Measurements from ENCODE around the gene FOXP4.

Gene FOXP4

DNA sequence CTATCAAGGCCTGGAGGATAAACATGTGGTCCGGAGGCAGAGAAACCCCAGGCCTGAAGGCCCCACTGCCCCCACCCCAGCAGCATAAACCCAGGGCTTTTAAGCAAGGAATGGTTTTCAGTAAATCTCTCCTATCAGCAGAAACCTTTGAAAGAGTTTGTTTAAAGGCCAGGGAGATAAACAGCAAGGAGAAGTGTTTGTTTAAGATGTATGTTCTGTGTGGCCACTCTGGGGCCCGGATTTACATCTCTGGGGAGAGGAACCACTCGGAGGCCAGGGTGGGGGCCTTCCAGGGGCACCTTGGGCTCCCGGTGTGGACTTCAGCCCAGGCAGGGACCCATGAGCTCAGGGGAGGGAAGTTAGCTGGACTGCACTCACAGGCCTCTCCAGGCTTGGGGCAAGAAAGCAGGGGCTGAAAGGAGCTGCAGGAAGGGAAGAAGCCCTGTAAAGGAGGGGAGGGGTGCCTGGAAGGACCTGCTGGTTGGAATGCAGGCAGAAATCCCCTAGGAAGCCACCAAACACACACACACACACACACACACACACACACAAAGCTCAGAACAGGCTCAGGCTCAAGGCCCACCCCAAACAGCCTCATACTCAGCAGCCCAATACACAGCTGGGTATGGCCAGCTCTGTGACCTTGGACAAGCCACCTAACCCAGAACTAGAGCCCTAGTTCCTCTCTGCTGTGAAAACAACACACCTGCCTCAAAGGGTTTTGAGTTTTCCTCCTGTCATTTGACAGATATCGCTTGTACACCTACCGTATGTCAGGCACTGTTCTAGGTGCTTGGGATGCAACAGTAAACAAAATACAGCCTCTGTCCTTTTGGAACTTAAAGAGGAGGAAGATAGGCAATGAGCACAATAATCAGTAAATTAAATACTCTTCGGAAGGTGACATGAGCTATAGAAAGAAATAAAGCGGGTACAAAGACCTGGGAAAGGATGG is 26.2 kb upstream of the FOXP4 start:
- DNase-seq (ENCODE audit: low spot score), result no peak

DNA sequence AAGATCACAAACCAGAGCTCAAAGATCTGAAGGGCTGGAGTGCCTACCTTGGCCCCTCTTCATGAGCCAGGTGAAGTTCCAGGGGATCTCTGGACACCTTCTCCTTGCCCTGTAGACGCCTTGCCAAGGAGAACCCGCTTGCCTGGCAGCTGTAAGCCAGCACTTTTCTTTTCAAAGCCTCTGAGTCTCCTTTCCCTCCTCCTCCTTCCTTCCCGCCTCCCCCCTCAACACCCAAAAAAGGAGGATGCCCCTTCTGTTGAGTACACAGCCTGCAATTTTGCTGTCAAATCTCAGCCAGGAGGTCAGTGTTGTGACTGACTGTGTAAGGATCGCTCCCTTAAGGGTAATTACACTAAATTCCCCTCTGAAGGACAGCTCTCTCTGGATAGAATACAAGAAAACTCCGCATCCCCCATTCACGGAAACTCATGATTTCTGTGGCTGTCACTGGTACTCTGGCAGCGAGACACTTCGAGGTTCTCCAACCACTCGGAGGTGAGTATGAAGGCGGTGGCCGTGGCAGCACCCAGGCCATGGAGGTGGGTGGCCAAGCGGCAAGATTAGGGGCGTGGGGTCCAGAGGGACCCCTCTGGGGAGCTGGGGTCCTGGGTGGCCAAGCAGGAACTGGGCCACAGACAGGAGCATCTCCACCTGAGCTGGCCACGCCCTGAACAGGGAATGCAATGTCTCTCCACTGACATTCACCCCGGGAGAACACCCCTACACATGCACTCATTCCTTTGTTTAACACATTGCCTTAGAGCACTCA is 23.2 kb upstream of the FOXP4 start:
- no peak for DNase-seq (ENCODE audit: low spot score)

DNA sequence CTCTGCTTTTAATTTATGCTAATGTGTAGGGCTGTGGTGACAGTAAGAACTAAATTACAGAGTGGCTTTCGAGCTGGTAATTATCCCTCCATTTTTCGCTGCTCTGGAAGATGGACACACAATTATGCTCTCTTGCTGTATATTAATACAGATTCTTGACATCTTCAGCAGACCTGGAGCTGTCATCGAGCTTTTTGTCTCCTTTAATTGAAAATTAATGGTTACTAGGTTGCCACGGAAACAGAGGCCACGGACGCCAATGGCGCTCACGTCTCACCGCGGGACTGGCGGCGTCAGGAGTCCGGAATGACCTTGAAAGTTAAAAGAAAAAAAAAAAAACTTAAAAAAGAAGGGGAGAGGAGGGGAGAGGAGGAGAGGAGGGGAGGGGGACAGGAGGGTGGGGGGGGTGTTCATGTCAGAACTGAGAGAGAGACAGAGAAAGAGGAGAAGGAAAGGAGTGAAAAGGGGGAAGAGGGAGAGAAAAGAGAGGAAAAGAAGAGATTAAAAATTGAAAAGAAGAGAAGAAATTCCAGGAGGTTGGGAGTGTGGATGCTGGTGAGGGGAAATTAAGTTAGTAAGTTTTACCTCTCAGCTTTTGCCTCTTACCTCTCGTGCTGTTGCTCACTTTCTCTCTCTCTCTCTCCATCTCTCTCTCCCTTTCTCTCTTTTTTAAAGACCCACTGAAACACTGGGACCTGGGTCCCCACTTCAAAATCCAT is 22.1 kb upstream of the FOXP4 start:
- no peak for DNase-seq (ENCODE audit: low spot score)

DNA sequence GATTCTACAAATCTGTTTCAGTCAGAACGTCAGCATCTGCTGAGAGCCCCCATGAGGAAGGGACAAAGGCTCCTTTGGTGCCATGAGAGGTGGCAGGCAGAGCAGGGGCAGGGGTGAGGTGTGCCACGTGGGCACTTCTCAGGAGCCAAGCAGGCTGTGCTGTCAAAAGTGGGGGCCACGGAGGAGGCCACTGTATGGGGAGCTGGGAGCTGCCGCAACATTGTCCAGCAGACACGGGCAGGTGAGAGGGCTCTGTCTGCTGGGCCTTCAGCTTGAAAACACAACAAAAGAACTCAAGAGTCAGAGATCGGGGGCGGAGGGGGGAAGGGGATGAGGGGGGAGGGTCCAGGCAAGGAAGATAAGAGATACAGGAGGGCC is 21.6 kb upstream of the FOXP4 start:
- DNase-seq (ENCODE audit: low spot score), result no peak

DNA sequence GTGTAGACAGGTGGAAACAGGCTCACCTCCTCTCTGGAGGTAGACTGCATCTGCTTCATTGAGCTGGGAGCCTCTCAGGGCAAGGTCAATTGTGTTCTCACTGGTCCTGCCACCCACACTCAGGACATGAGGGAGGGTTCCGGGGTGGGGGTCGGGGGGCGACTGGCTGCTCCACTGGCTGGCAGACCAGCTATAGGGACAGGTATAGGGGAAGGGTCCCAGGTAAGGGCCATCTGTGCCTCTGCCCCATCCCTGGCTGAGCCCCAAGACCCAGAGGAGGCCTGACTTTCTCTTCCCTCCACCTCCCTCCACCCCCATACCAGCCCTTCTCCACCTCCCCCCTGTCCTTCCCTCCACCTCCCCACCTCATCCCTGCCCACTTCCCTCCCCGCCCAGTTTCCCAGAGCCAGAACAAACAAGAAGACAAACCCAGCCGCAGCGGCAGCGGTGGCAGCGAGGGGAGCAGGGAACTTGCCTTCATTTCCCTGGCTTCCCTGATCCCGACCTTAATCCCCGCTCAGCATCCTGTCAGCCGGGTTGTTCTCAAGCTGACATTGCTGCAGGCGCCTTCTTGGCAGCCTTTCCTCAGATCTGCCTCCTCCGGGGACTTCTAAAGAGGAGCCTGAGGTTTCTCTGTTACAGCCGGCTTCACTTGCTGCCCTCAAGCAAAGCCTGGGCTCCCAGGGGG is 18.3 kb upstream of the FOXP4 start:
- no peak for DNase-seq (ENCODE audit: low spot score)

DNA sequence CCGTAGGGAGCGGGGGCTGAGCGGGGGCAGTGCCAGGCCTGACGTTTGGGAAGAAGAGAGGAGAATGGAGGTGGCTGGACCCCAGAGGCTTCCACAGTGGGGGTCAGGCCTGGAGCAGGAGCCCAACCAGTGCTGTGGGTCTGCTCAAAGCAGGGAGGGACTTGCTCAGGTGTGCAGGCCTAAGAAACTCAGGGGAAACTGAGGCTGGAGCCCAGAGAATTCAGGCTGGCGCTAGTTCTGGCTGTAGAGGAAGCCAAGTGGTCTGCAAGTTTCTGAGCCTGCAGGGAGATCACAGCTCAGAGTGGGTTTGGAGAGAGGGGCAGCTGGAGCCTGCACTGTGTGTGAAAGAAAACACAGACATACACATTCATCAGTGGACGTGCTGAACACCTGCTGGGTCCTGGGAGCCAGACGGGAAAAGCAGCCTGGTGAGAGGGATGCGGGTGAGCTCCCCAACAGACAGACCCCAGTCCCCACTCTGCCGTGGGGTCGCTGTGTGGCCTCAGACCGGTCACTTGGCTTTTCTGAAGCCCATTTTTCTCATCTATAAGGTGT is 17.7 kb upstream of the FOXP4 start:
- no peak for DNase-seq (ENCODE audit: low spot score)

DNA sequence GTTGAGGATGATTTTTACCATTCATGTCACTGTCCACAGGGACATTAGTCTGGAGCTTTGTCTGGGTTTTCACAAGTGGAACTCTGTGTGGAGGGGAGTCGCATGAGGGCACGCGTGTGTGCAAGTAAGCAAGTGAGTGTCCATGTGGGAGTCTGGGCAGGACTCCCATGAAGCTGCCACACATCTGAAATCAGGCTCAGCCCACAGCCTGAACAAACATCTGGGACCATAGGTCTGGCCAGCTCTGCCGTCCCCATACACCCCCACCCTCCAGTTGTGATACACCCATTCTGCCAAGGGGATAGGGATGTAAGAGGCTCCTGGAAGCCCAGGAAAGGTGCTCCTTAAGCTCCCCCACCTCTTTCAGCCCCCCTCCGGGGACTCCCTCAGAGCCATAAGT is 17.1 kb upstream of the FOXP4 start:
- no peak for DNase-seq (ENCODE audit: low spot score)

DNA sequence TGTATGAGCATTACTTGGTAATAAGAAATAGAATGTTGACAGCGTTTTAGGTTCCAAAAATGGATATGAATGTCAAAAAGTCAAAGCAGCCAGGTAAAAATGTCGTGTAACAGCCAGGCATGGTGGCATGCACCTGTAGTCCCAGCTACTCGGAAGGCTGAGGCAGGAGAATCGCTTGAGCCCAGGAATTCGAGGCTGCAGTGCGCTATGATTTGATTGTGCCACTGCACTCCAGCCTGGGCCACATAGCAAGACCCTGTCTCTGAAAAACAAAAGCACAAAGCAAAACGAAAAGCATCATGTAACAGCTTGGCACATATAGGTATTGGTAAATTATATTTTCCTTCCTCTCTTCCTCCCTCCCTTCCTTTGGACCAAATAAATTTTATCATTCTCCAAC is 16.2 kb upstream of the FOXP4 start:
- DNase-seq (ENCODE audit: low spot score), result no peak

DNA sequence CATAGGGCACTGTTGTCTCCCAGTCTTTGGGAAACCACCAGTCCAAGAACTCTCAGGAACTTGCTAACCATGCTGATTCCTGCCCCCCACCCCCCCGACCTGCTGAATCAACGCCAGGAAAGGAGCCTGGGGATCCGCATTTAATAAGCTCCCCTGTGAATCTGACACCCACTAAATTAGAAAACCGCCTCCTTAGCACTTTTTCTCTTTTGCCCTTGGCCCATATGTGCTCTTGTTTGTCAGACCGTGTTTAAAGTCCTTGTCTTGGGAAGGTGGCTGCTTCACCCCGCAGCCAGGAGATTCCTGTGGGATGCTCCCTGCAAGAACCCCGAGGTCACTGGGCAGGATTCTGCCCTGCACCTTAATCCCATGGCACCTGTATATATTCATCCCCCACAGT is 15.7 kb upstream of the FOXP4 start:
- DNase-seq (ENCODE audit: low spot score), result no peak

DNA sequence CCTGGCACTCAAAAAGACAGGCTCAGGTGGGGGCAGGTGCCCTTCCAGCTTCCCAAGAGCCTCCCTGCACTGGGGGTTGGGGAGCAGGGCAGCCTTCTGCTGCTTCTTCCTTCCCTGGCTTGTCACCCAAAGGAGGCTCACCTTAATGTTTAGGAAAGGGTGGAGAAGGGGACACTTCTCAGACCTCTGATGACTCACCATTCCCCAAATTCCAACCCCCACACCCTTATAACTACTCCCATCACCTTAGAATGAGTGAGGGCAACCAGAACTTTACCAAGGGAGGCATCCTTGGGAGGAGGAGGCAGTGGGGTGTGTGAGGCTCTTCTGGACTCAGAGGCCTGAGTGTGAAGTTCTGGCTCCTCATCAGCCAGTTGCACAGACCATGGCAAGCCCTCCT is 15.2 kb upstream of the FOXP4 start:
- DNase-seq (ENCODE audit: low spot score), result no peak

DNA sequence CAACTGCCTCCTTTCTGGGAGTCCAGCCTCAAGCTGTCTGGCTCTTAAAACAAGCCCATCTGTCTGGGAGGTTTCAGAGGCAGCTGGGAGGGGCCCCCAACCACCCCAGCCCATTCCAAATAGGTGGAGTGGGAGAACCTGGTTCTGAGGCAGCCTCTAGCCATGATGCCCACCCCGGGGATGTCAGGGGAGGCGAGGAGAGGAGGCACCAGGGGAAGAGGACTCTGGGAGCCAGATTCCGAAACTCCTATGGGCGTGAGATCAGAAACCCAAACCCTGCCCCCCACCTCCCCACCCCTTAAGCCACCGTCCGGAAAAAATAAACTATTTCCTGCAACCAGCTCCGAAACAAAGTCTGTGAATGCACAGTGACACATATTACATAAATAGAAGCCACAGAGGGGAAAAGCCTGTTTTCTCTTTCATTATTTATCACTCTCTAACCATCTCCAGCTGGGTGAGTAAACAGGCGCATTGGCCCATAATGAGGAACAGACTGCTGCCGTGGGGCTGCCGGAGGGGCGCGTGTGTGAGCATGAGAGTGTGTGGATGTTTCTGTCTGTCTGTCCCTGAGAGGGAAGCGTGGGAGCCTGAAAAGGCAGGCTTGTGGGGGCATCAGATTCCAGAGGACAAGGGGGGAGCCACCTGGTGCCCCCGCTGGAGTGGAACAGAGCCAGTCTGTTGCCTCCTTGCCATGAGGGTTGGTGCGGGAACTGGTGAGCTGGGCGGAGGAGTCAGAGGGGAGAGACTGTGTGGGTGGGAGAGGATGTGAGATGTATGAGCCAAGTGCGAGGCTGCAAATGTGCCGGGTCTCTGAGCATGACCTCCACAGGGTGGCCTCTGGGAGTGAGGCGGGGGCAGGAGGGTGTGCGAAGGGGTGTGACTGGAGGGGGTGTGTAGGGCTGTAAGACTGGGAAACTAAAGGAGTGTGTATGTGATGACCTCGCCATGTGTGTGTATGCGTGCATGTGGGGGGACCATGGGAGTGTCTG is 14.3 kb upstream of the FOXP4 start:
- DNase-seq (ENCODE audit: low spot score), result peak; percentile 67

DNA sequence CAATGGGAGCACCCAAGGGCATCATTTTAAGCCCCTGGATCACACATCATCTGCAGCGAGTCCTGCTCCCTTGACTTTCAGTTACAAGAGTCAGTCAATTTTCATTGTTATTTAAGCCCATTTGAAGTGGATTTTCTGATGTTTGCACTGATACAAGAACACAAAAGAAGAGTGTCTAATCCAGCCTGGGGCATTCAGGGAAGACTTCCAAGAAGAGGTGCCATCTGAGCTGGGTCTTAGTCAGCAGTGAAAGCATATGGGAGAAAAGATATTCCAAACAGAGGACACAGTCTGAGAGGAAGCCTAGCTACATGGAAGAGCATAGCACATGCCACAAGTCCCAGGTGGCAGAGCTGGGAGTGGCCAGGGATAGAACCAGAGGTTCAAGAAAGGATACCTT is 10.4 kb upstream of the FOXP4 start:
- no peak for DNase-seq (ENCODE audit: low spot score)

DNA sequence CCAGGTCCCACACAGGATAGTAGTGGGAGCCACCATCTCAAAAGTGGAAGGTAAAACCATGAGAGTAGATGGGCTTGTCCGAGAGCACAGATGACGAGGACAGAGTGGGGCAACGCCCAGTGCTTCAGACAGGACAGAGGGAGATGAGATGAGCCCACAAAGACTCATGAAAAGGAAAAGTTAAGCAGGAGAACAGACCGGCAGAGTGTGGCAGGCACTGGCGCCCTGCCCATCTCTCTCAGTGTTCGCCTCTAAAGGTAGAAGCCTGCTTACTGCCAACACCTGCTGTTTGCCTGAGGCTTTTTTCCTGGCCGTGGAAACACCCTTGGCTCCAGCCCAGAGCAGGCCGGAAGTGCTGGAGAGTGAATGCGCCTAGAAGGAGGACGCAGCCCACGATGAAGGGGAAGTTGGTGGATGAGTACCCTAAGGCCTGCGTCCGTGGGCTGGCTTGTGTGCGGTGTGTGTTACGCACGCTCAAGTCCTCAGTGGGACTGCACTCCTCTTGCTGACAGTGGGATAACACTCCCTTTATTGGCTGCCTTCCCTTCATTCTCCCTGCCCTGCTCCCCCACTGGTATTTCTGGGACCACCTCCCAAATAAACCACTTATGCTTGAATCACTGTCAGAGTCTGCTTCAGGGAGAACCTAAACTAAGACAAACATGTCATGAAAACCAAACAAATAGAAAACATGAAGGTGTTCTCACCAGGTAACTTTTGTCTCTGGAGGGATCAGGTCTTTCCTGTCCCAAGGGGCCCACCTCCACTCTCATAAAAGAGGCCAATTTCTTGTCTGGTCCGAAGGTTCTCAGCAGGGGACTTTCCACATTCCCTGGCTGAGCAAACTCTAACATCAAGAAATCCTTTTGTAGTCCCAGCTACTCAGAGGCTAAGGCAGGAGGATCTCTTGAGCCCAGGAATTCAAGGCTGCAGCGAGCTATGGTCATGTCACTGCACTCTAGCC is 9.1 kb upstream of the FOXP4 start:
- DNase-seq (ENCODE audit: low spot score), result no peak

DNA sequence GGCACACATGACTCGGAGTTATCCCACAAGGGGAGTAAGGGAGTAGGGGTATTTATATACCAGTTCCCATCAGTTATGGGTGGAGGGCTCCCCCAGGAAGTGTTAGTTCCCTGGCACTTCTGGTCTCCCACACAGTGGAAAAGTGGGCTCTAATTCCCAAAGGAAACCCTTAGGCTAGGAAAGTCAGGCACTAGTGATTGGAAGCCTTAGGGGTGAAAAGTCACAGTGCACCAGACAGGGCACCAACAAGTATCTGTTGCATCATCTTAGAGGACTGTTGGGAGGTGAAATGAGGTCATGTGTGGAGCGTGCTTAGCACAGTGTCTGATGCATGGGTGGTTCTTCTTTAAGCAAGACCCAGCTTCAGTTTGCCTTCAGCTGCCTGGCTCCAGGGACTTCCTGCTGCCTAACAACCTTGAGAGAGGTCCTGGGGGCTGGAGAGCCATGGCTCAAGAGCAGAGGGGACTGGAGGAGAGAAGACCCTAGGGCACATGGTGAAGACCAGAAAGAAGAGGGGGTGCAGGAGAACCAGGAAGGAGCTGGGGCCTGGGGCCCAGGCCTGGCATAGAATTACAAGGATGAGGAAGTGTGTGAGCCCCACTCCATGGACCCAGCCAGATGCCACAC is 7.5 kb upstream of the FOXP4 start:
- no peak for DNase-seq (ENCODE audit: low spot score)

DNA sequence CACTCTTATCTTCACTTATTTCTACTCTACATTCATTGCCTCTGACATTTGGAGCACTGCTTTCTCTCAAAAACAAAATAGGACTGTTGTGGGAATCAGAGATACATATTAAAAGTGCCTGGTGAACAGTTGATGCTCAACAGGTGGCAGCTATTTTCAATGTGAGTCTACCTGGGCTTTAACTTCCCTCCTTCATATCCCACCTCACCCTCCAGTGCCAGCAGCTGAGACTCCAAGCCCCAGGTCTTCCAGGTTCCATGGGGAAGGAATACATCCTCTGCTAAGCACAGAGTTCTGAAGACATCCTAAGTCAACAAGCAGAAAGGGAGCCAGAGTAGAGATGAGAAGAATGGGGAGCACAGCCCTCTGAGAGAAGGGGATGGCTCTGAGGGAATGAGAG is 7.0 kb upstream of the FOXP4 start:
- DNase-seq (ENCODE audit: low spot score), result no peak

DNA sequence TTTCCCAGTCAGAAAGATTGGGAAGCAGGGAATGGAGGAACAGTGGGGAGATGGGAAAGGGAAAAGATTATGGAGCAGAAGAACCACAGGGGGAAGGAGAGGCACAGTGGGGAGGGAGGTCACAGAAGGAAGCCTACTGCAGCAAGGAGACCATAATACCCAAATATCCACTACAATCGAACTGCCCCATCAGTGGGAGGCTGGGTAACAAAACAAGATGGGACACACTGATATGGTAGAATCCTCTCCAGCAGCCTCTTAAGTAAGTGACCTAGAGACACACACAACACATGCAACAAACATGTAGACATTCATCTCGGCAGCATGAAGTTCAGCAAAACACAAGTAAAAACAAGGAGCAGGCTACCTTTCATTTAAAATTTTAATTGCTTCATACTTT is 4.8 kb upstream of the FOXP4 start:
- DNase-seq (ENCODE audit: low spot score), result no peak

DNA sequence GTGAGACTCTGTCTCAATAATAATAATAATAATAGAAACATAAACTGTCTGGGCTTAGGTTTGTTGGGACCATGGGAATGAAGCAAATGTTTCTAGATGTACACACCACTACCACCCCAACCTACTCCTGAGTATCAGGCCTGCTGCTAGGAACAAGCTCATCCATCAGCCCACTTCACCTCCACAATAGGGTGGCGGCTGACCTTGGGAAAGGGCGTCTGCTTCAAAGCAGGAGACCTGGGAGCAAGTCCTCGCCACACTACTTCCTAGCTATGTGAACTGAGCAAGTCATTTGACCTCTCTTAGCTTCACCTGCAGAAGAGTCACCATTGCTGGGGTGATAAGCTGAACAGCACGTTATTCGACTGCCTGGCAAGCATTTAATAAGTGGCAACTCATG is 3.1 kb upstream of the FOXP4 start:
- no peak for DNase-seq (ENCODE audit: low spot score)

DNA sequence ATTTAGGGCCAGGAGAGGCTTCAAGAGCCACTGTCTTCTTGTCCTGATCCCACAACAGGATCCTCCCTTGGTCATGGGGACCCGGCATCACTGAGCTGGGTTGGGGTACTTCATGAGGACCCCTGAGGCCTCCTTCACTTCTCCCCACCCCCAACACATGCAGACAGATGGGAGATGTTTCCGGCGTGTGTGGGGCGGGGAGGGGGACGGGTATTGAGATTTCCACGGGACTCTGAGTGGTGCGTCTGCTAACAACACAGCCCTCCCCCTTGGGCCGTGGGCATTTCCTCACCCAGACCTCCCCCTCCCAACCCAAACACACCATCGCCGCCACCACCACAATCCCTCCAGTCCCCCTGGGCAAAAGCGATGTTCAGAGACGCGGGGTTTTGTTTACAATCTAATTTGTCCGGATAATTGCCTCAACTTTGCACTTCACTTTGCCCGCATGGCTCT is 906 bp upstream of the FOXP4 start:
- no peak for DNase-seq (ENCODE audit: low spot score)

DNA sequence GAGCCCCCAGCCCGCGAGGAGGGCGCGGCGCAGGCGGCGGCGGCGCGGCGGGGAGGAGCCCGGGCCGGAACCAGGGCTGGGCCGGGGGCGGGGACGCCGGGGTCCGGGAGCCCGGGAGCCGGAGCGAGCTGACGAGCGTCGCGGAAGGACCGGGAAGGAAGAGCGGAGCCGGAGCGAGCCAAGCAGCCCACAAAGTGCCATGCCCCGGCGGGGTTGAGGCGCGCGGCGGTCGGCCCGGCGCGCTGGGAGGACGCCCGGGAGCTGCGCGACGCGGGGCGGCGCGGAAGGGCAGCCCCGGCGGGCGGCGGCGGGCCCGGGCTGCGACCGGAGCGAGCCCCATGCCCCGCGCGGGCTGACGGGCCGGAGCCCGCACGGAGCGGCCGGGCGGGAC is 289 bp downstream of the FOXP4 start:
- peak; percentile 60 for DNase-seq (ENCODE audit: low spot score)

Data from germinal center (tissue), 1 donor.